ENCODE data around the gene HVCN1.
"Not testable (repeated sequence)": the region's sequence is repeated elsewhere in the genome, so short reads cannot be mapped to it uniquely, and the experiment has no call there.

Gene HVCN1

DNA sequence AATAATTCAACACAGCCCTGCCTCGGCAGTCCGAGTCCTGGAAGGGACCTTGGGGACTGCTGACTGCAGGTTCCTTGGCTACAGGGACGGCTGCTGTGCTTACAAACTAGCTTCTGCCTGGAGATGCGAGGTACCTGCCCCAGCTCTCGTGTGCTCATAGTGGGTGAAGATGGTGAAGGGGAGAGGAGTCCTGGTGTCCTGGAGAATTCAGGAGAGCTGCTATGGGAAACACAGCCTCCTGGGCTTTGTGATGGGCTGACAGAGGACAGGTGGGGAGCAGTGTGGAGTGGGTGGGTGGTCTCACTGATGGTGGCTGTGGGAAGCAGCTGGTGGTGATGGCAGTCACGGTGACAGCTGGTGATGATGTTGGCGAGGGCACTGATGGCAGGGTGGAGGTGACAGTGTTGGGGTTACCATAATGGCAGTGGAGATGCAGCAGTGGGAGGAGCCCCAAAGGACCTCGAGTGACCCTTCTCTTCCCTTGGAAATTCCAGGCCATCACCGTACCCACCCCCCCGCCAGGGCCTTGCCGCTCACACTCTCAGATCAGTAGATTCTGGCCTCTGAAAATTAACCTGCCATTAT lies 32.8 kb downstream of the HVCN1 start:
- Histone ChIP-seq H3K36me3 (no peaks in the 10 kb centered on the region), H3K27me3 (no peaks in the 10 kb centered on the region), H3K4me1 (no peaks in the 10 kb centered on the region), H3K9me3 (no peaks in the 10 kb centered on the region), H3K4me3 (ENCODE audit: low read depth, low read length) (no peak overlapping the region)
- TF ChIP-seq, protein P1, sequence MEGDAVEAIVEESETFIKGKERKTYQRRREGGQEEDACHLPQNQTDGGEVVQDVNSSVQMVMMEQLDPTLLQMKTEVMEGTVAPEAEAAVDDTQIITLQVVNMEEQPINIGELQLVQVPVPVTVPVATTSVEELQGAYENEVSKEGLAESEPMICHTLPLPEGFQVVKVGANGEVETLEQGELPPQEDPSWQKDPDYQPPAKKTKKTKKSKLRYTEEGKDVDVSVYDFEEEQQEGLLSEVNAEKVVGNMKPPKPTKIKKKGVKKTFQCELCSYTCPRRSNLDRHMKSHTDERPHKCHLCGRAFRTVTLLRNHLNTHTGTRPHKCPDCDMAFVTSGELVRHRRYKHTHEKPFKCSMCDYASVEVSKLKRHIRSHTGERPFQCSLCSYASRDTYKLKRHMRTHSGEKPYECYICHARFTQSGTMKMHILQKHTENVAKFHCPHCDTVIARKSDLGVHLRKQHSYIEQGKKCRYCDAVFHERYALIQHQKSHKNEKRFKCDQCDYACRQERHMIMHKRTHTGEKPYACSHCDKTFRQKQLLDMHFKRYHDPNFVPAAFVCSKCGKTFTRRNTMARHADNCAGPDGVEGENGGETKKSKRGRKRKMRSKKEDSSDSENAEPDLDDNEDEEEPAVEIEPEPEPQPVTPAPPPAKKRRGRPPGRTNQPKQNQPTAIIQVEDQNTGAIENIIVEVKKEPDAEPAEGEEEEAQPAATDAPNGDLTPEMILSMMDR (IDR thresholded peaks at IDR 0.05; ENCODE audit: low read depth, low read length), result no peak
- DNase-seq, result no peak

DNA sequence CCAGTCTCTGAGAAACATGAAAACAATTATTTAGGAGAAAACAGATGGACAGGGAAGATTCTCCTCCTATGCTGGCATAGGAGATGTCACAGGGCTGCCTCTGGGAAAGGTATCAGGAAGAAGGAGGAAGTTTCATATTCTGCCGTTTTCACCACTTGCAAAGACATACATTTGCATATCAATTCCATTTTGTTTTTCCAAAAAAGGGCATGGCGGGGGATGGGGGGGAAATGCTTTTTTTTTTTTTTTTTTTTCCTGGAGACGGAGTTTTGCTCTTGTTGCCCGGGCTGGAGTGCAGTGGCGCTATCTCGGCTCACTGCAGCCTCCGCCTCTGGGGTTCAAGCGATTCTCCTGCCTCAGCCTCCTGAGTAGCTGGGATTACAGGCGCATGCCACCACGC lies 34.7 kb downstream of the HVCN1 start:
- H3K27me3 ChIP-seq; H3K9me3 ChIP-seq; DNase-seq; H3K36me3 ChIP-seq; H3K4me3 ChIP-seq (ENCODE audit: low read depth, low read length); H3K4me1 ChIP-seq: not testable (repeated sequence)

DNA sequence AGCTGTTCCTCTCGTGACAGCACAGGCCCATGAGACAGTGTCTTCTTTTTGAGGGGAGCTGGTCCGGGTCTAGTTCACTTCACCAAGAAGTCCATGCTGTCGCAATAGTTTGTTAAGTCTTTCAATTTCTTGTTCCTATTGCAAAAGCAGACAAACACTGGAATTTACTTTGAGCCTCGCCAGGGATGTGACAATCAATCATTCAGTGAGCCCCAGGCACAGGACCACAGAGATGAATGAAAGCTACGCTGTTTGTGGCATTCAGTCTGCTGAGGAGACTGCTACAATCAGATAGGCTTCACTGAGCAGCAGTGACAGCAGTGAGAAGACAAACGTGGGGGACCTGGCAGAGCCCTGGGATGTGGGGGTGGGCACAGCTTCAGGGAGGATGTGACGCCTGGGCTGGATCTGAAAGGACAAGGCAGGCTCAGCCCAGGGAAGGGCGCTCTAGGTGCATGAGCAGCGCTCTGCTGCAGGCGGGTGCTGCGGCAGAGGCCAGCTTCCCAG lies 39.5 kb downstream of the HVCN1 start:
- Histone ChIP-seq H3K27me3 (no peaks in the 10 kb centered on the region), H3K4me1 (no peaks in the 10 kb centered on the region), H3K9me3 (no peaks in the 10 kb centered on the region), H3K36me3 (no peaks in the 10 kb centered on the region), H3K4me3 (ENCODE audit: low read depth, low read length) (no peak overlapping the region)
- TF ChIP-seq, protein P1 (IDR thresholded peaks at IDR 0.05; ENCODE audit: low read depth, low read length), result peak; percentile 31
- DNase-seq, result peak; percentile 86

DNA sequence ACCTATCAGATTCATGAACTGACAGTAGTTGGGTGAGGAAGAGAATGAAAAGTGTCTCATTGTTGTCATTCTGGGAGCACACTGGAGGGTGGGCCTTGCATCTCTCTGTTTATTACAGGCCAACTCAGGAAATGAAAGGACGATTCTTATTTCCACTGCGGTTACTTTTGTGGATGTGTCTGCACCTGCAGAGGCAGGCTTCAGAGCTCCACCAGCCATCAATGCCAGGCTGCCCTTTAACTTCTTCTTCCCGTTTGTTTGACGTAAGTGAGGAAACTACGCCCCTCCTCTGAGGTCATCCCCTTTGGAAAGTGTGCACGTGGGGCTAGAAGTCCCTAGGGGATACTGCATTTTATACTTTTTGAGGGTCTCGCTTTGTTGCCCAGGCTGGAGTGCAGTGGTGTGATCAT lies 41.3 kb downstream of the HVCN1 start:
- TF ChIP-seq, protein P1 (IDR thresholded peaks at IDR 0.05; ENCODE audit: low read depth, low read length), result no peak
- H3K36me3 ChIP-seq, result no peaks in the 10 kb centered on the region
- H3K9me3 ChIP-seq, result no peaks in the 10 kb centered on the region
- DNase-seq, result no peak
- H3K4me3 ChIP-seq (ENCODE audit: low read depth, low read length), result no peak overlapping the region
- H3K27me3 ChIP-seq, result no peaks in the 10 kb centered on the region
- H3K4me1 ChIP-seq, result no peaks in the 10 kb centered on the region

DNA sequence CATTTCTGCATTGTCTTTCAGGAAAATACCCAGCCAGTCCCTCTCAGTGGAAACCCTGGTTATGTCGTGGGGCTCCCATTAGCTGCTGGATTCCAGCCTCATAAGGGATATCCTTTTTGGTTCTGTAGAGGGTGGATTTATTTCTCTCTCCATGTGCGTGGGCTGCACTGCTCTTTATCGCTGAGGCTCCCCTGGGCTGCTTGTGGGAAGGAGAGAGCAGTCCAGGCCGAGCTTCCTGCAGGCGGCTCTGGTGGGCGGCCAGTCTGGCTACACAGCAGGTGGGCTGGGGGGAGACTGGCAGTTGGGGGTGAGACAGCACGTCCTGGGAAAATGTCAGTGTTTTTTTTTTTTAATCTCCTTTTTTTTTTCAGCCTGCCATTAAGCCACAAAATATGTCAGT lies 47.4 kb downstream of the HVCN1 start:
- TF ChIP-seq, protein P1 (IDR thresholded peaks at IDR 0.05; ENCODE audit: low read depth, low read length), result no peak
- H3K9me3 ChIP-seq, result no peaks in the 10 kb centered on the region
- H3K36me3 ChIP-seq, result no peaks in the 10 kb centered on the region
- H3K4me1 ChIP-seq, result no peaks in the 10 kb centered on the region
- peak; percentile 40 for DNase-seq
- no peaks in the 10 kb centered on the region for H3K27me3 ChIP-seq
- H3K4me3 ChIP-seq (ENCODE audit: low read depth, low read length), result no peak overlapping the region

DNA sequence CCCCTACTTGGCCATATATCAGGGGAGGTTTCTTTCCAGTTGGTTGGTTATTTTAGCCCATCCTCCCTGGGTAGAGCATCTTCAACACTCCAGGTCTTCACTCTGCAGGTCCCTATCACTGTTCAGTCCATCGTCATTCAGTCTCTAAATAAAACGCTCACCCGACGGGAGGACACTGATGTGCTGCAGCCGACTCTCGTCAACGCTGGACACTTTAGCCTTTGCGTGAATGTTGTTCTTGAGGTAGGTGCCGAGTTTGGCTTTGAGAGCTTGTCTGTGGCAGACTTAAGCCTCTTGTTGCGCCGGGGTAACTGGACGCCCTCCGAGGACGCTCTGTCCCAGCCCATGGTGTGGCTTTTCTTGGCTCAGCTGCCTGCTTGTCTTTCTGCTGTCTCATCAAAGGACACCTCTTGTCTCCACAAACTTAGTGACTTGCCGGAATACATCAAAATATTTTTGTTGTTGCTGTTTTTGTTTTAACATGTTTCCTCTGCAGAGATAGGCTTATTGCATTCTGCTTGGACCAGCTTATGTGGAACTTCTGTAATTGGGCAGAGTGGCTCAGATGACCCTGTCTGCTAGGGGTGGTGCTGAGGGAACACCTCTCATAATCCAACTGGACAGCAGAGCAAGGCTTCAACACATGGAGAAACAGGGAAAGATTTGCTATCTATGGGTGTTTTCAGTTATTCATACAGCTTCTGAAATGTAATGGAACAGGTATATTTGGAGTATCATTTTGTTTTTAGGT lies 48.5 kb downstream of the HVCN1 start:
- Histone ChIP-seq H3K27me3 (no peaks in the 10 kb centered on the region), H3K9me3 (no peaks in the 10 kb centered on the region), H3K4me3 (ENCODE audit: low read depth, low read length) (no peak overlapping the region), H3K4me1 (no peaks in the 10 kb centered on the region), H3K36me3 (no peaks in the 10 kb centered on the region)
- TF ChIP-seq, protein P1 (IDR thresholded peaks at IDR 0.05; ENCODE audit: low read depth, low read length), result no peak
- no peak for DNase-seq
